SK-N-SH (cell line): Measurements from ENCODE around the gene SPATA18. TPM values are rescaled to one million over a fixed set of nuclear protein-coding genes. Genes with fewer than 3 reads are reported as not detected.

ENCODE experiments used
- CTCF ChIA-PET: fragments of 300-600, 350-600 bp; formaldehyde crosslinking; extraction: SDS; loops from one replicate; lab custom pipeline; 2021; lab: Yijun Ruan, JAX
- POLR2A ChIA-PET: fragments of 350-600 bp; sonication (Branson Sonifier 250); formaldehyde crosslinking; extraction: SDS; loops from one replicate; lab custom pipeline; 2020; ENCODE audit warnings: antibody characterized with exemption, inconsistent platforms; lab: Yijun Ruan, JAX
- DNase-seq: peaks from one replicate; pipeline ENCODE4 v3.0.0; 2012
- H2AFZ ChIP-seq: fragments of 200-600 bp; sonication (generic); 2 replicates; pipeline ENCODE4 v1.8.1; 2016; ENCODE audit warnings: antibody characterized with exemption, mild to moderate bottlenecking, low read depth
- H3F3A ChIP-seq: fragments of 200-600 bp; sonication (generic); replicated peaks from 2 replicates; pipeline ENCODE3; 2016; ENCODE audit warnings: antibody characterized with exemption, mild to moderate bottlenecking; ENCODE audit not compliant: insufficient read depth
- H3K27ac ChIP-seq, 2 experiments: fragments of 200-500 bp in 1 of 2; fragments of 200-600 bp in 1 of 2; sonication (Bioruptor generic) in 1 of 2; sonication (generic), shearing (Covaris generic) in 1 of 2; 2 replicates each; pipeline versions ENCODE4 v1.5.1 to v1.6.1; 2014 to 2016; ENCODE audit warnings: low read depth in 2 of 2, inconsistent platforms in 1 of 2, low read length in 1 of 2, mild to moderate bottlenecking in 1 of 2, mixed read lengths in 1 of 2
- H3K27me3 ChIP-seq: fragments of 200-600 bp; sonication (generic), shearing (Covaris generic); 2 replicates; pipeline ENCODE4 v1.6.1; 2016; ENCODE audit warnings: mixed run types; ENCODE audit not compliant: insufficient read depth
- H3K36me3 ChIP-seq, 2 experiments: fragments of 200-500 bp in 1 of 2; fragments of 200-600 bp in 1 of 2; sonication (Bioruptor generic) in 1 of 2; sonication (generic) in 1 of 2; replicated peaks in 1 of 2; 2 replicates each; pipeline versions ENCODE3 to v1.5.1; 2014 to 2016; ENCODE audit warnings: low read length in 1 of 2, mild to moderate bottlenecking in 1 of 2; ENCODE audit not compliant: insufficient read depth in 2 of 2, control insufficient read depth in 1 of 2
- H3K4me1 ChIP-seq, 2 experiments: fragments of 200-500 bp in 1 of 2; fragments of 200-600 bp in 1 of 2; sonication (Bioruptor generic) in 1 of 2; sonication (generic), shearing (Covaris generic) in 1 of 2; 2 replicates each; pipeline versions ENCODE4 v1.5.1 to v1.6.1; 2014 to 2016; ENCODE audit warnings: low read depth in 1 of 2, low read length in 1 of 2, mixed run types in 1 of 2; ENCODE audit not compliant: insufficient read depth in 2 of 2, control insufficient read depth in 1 of 2
- H3K4me2 ChIP-seq: fragments of 200-600 bp; sonication (generic), shearing (Covaris generic); 2 replicates; pipeline ENCODE4 v1.6.1; 2017; ENCODE audit warnings: mixed run types
- H3K4me3 ChIP-seq, 2 experiments: fragments of 200-500 bp in 1 of 2; fragments of 200-600 bp in 1 of 2; sonication (Bioruptor generic) in 1 of 2; sonication (generic), shearing (Covaris generic) in 1 of 2; 2 replicates each; pipeline versions ENCODE4 v1.5.1 to v1.8.1; 2014 to 2016; ENCODE audit warnings: low read depth in 2 of 2, inconsistent platforms in 1 of 2, low read length in 1 of 2, mild to moderate bottlenecking in 1 of 2, mixed read lengths in 1 of 2, moderate library complexity in 1 of 2
- H3K79me2 ChIP-seq: fragments of 200-600 bp; sonication (generic); 2 replicates; pipeline ENCODE4 v1.8.1; 2017; ENCODE audit warnings: mild to moderate bottlenecking; ENCODE audit not compliant: insufficient read depth
- H3K9ac ChIP-seq: fragments of 200-600 bp; sonication (generic); 2 replicates; pipeline ENCODE4 v1.6.1; 2017; ENCODE audit warnings: mixed run types
- H3K9me2 ChIP-seq: fragments of 200-600 bp; sonication (generic); 2 replicates; pipeline ENCODE4 v1.6.1; 2017; ENCODE audit warnings: mixed run types
- H3K9me3 ChIP-seq: fragments of 200-600 bp; sonication (generic); 2 replicates; pipeline ENCODE4 v1.6.1; 2017; ENCODE audit warnings: mixed run types, mild to moderate bottlenecking, moderate library complexity
- H4K20me1 ChIP-seq: fragments of 200-600 bp; sonication (generic); 2 replicates; pipeline ENCODE4 v1.6.1; 2017; ENCODE audit warnings: mild to moderate bottlenecking, mixed run types; ENCODE audit not compliant: insufficient read depth
- CHD2 ChIP-seq: fragments of 150-350 bp; IDR thresholded peaks from 2 replicates; pipeline ENCODE4 v1.6.1; 2018; ENCODE audit warnings: low read length; ENCODE audit not compliant: partially characterized antibody
- ELF1 ChIP-seq: IDR thresholded peaks from 2 replicates; pipeline ENCODE4 v1.4.0; 2012
- EZH2phosphoT487 ChIP-seq: fragments of 200-600 bp; sonication (generic); IDR thresholded peaks from 2 replicates; pipeline ENCODE4 v1.6.1; 2017; ENCODE audit warnings: low read depth, mixed run types, mild to moderate bottlenecking, antibody characterized with exemption, moderate library complexity, borderline replicate concordance
- FOSL2 ChIP-seq: IDR thresholded peaks from 2 replicates; pipeline ENCODE4 v1.4.0; 2012; ENCODE audit warnings: low read depth, mild to moderate bottlenecking, moderate library complexity, borderline replicate concordance
- FOXM1 ChIP-seq: IDR thresholded peaks from 2 replicates; pipeline ENCODE4 v1.4.0; 2012; ENCODE audit warnings: low read depth, mild to moderate bottlenecking
- GABPA ChIP-seq: IDR thresholded peaks from 2 replicates; pipeline ENCODE4 v1.4.0; 2012; ENCODE audit warnings: low read depth, mild to moderate bottlenecking
- JUND ChIP-seq: IDR thresholded peaks from 2 replicates; pipeline ENCODE4 v1.4.0; 2012
- MEF2A ChIP-seq: IDR thresholded peaks from 2 replicates; pipeline ENCODE4 v1.4.0; 2012; ENCODE audit warnings: low read depth, borderline replicate concordance
- MXI1 ChIP-seq: IDR thresholded peaks from 2 replicates; pipeline ENCODE4 v1.6.1; 2012; ENCODE audit warnings: mild to moderate bottlenecking, low read depth, low read length, improper control_type of control experiment
- POLR2AphosphoS5 ChIP-seq: IDR thresholded peaks from 2 replicates; pipeline ENCODE4 v1.6.1; 2012; ENCODE audit warnings: low read depth, low read length
- RAD21 ChIP-seq: IDR thresholded peaks from 2 replicates; pipeline ENCODE4 v1.6.1; 2012; ENCODE audit warnings: mild to moderate bottlenecking, low read length
- RCOR1 ChIP-seq: fragments of 150-350 bp; IDR thresholded peaks from 2 replicates; pipeline ENCODE4 v1.6.1; 2017; ENCODE audit warnings: antibody characterized with exemption, low read length
- RXRA ChIP-seq: IDR thresholded peaks from 2 replicates; pipeline ENCODE4 v1.4.0; 2012; ENCODE audit warnings: low read depth, mild to moderate bottlenecking, borderline replicate concordance
- SIN3A ChIP-seq: IDR thresholded peaks from 2 replicates; pipeline ENCODE4 v1.6.1; 2012; ENCODE audit warnings: low read depth, mild to moderate bottlenecking, low read length, moderate library complexity, borderline replicate concordance
- TAF1 ChIP-seq: IDR thresholded peaks from 2 replicates; pipeline ENCODE4 v1.6.1; 2012; ENCODE audit warnings: low read depth, mild to moderate bottlenecking, low read length, moderate library complexity, borderline replicate concordance
- TCF12 ChIP-seq: IDR thresholded peaks from 2 replicates; pipeline ENCODE4 v1.4.0; 2012
- TEAD4 ChIP-seq: IDR thresholded peaks from 2 replicates; pipeline ENCODE4 v1.4.0; 2012; ENCODE audit warnings: mild to moderate bottlenecking, borderline replicate concordance; ENCODE audit not compliant: insufficient read depth
- USF1 ChIP-seq: IDR thresholded peaks from 2 replicates; pipeline ENCODE4 v1.4.0; 2012; ENCODE audit warnings: low read depth, borderline replicate concordance
- USF2 ChIP-seq: fragments of 150-350 bp; IDR thresholded peaks from 2 replicates; pipeline ENCODE4 v1.6.1; 2017; ENCODE audit warnings: antibody characterized with exemption, low read length, low read depth, borderline replicate concordance
- YY1 ChIP-seq: IDR thresholded peaks from 2 replicates; pipeline ENCODE4 v1.4.0; 2012; ENCODE audit warnings: low read depth, mild to moderate bottlenecking
- WGBS: methylation state at CpG from one replicate; pipeline ENCODE4 v1.1.6; 2017; ENCODE audit warnings: low lambda C conversion rate; 5-methylcytosine and 5-hydroxymethylcytosine counted together
- polyA plus RNA-seq, 3 experiments: library from polyadenylated mRNA; depleted of rRNA; stranded (reverse); fragments of >200 nt; gene quantifications; 2 replicates each; pipeline ENCODE4 v1.2.3, GENCODE V29; 2012
- TF ChIP-seq, protein P1 (sequence below): fragments of 200-600 bp; sonication (generic); IDR thresholded peaks from 2 replicates; pipeline ENCODE4 v1.6.1; 2017; ENCODE audit warnings: antibody characterized with exemption, mild to moderate bottlenecking, moderate library complexity
- TF ChIP-seq, protein P2 (sequence below): fragments of 150-350 bp; IDR thresholded peaks from 2 replicates; pipeline ENCODE4 v1.6.1; 2016; ENCODE audit warnings: mild to moderate bottlenecking, low read depth, low read length

The SPATA18 gene
- polyA plus RNA-seq, 1 of the 3 experiments (the other 2 are of a cell fraction): 1.2 TPM

DNA sequence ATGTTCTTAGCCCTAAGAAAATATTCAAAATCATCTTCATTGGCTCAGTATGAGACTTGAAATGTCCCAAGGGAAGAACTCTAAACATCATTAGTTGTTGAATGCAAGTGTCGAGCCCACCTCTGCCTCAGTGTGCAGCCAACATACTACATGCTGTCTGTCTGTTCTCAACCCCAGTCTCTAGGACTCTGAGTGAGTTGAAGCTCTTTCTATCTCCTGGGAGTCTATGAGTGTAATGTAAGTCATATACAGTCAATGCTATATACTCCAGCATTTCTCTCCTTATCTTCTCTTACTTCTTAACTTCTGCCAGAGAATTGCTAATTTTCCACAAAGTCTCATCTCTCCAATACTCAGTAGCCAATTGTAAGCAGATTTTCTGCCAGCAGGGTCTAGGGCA lies 61.3 kb downstream of the SPATA18 start (continued):
- TF ChIP-seq TAF1 (no peak), EZH2phosphoT487 (no peak), SIN3A (no peak), RAD21 (no peak), TCF12 (no peak), YY1 (no peak)
- TF ChIP-seq, all 33 proteins: peak for 0

DNA sequence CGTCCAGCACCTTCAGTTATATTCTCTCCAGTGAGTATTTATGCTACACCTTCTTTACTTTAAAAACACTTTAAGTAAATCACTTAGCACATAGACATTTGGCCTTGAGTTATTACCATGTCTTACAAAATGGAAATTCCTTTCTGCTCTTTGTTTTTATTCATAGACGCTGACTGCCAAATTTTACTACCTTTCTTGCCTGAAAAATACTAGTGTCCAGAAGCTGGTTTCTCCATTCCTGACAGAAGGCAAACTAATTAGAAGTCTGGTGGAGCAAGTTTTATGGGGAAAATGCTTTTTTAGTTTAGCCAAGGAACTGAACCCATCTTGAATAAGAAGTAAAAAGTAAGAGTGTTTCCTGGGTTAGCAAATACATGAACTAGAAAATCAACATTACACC lies 65.5 kb downstream of the SPATA18 start:
- no peaks in the 10 kb centered on the region for H3K4me1 ChIP-seq
- H3K9ac ChIP-seq: no peak overlapping the region
- H3K4me3 ChIP-seq: no peak overlapping the region
- CTCF ChIA-PET: no interaction called here
- no peaks in the 10 kb centered on the region for H3K9me2 ChIP-seq
- H3K9me3 ChIP-seq: no peaks in the 10 kb centered on the region
- H3K36me3 ChIP-seq: no peaks in the 10 kb centered on the region
- H4K20me1 ChIP-seq: no peaks in the 10 kb centered on the region
- no peak for DNase-seq
- no peak overlapping the region for H2AFZ ChIP-seq
- H3K4me2 ChIP-seq: no peak overlapping the region
- no peak for TF ChIP-seq POLR2AphosphoS5
- no peak for TF ChIP-seq USF1
- no peaks in the 10 kb centered on the region for H3F3A ChIP-seq
- no peak overlapping the region for H3K27ac ChIP-seq
- POLR2A ChIA-PET: no interaction called here
- 61% methylated on average over 2 of the region's 2 CpGs for WGBS
- no peaks in the 10 kb centered on the region for H3K27me3 ChIP-seq
- H3K79me2 ChIP-seq: no peaks in the 10 kb centered on the region

DNA sequence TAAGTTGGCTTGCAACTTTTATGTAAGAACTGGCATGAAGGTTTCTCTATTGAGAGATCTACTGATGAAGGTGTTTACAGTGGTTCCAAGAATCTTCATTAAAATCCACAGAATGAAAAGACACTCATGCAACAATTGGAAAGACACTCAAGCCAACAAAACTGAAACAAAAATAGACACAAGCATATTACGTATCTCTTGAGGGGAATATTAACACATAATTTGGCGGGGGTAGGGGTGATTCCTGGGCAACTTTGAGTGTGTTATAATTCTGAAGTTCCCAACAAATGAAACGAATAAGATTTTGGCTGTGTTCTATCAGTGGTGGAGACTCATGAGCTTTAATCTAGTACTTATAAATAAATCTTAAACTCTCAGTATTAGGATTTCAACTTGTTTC lies 75.1 kb downstream of the SPATA18 start:
- Histone ChIP-seq H3K4me2 (no peak overlapping the region), H4K20me1 (no peaks in the 10 kb centered on the region), H3F3A (no peaks in the 10 kb centered on the region), H3K4me3 (no peak overlapping the region), H3K36me3 (no peaks in the 10 kb centered on the region), H3K9ac (no peak overlapping the region), H2AFZ (no peak overlapping the region), H3K27ac (no peak overlapping the region), H3K9me3 (no peaks in the 10 kb centered on the region), H3K4me1 (peaks cover 0 to 2% of the 10 kb centered on the region in 2 experiments; a peak in 1 of 4 replicates), H3K9me2 (no peaks in the 10 kb centered on the region), H3K27me3 (no peaks in the 10 kb centered on the region), H3K79me2 (no peaks in the 10 kb centered on the region)
- ChIA-PET CTCF (no interaction called here), POLR2A (no interaction called here)
- no peak for DNase-seq
- WGBS: 22% methylated on average over 3 of the region's 3 CpGs
- TF ChIP-seq USF2: no peak
- no peak for TF ChIP-seq CHD2
- no peak for TF ChIP-seq MXI1
- no peak for TF ChIP-seq FOSL2
- TF ChIP-seq ELF1: no peak
- TF ChIP-seq, protein P1, sequence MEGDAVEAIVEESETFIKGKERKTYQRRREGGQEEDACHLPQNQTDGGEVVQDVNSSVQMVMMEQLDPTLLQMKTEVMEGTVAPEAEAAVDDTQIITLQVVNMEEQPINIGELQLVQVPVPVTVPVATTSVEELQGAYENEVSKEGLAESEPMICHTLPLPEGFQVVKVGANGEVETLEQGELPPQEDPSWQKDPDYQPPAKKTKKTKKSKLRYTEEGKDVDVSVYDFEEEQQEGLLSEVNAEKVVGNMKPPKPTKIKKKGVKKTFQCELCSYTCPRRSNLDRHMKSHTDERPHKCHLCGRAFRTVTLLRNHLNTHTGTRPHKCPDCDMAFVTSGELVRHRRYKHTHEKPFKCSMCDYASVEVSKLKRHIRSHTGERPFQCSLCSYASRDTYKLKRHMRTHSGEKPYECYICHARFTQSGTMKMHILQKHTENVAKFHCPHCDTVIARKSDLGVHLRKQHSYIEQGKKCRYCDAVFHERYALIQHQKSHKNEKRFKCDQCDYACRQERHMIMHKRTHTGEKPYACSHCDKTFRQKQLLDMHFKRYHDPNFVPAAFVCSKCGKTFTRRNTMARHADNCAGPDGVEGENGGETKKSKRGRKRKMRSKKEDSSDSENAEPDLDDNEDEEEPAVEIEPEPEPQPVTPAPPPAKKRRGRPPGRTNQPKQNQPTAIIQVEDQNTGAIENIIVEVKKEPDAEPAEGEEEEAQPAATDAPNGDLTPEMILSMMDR: no peak
- TF ChIP-seq RAD21: no peak
- TF ChIP-seq GABPA: no peak
- TF ChIP-seq RCOR1: no peak
- no peak for TF ChIP-seq USF1
- no peak for TF ChIP-seq RXRA
- TF ChIP-seq, protein P2, sequence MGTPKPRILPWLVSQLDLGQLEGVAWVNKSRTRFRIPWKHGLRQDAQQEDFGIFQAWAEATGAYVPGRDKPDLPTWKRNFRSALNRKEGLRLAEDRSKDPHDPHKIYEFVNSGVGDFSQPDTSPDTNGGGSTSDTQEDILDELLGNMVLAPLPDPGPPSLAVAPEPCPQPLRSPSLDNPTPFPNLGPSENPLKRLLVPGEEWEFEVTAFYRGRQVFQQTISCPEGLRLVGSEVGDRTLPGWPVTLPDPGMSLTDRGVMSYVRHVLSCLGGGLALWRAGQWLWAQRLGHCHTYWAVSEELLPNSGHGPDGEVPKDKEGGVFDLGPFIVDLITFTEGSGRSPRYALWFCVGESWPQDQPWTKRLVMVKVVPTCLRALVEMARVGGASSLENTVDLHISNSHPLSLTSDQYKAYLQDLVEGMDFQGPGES: no peak
- no peak for TF ChIP-seq JUND
- TF ChIP-seq TEAD4: no peak
- no peak for TF ChIP-seq FOXM1
- TF ChIP-seq MEF2A: no peak
